K562 (cell line): Measurements from ENCODE around the gene YAP1.

ENCODE experiments used
- ARHGAP35 ChIP-seq: fragments of 450-650 bp; IDR thresholded peaks from 2 replicates; pipeline ENCODE4 v1.6.1; 2018; ENCODE audit not compliant: partially characterized antibody
- NCOA6 ChIP-seq: fragments of 450-650 bp; IDR thresholded peaks from 2 replicates; pipeline ENCODE4 v1.6.1; 2017; ENCODE audit warnings: mild to moderate bottlenecking
- POLR2A ChIP-seq: fragments of 450-650 bp; conservative IDR thresholded peaks from 2 replicates; pipeline ENCODE4 v1.6.1; 2016
- ZNF639 ChIP-seq, 2 experiments: fragments of 200-800 bp in 1 of 2; sonication (Bioruptor generic) in 1 of 2; sonication (generic) in 1 of 2; formaldehyde crosslinking in 1 of 2; IDR thresholded peaks in 1 of 2; conservative IDR thresholded peaks in 1 of 2; 2 replicates each; pipeline versions ENCODE4 v1.5.0 to v1.6.1; 2016 to 2020; ENCODE audit warnings: missing compliant biosample characterization in 1 of 2, missing genetic modification characterization in 1 of 2, missing genetic modification reagents in 1 of 2

- TF ChIP-seq POLR2A (no peak), ZNF639 (CRISPR knock-in tag; conservative IDR thresholded peaks at IDR 0.05 in 1 of 2, IDR thresholded peaks at IDR 0.05 in 1 of 2) (no peak), ARHGAP35 (no peak), NCOA6 (no peak)
Measured at GRCh38 chr11:102199673-102200072, 89.4 kb downstream of the YAP1 start.
